WTC11 (cell line): ENCODE results near the gene TOX2. TPM values are rescaled to one million over a fixed set of nuclear protein-coding genes. Genes with fewer than 3 reads are reported as not detected.

Experiments used
- ATAC-seq: fragments of 200-7000 bp; cut with Tn5 transposase; 2 replicates; pipeline ENCODE4 v1.10.0; 2021; ENCODE audit warnings: mild to moderate bottlenecking, moderate library complexity
- CTCF ChIA-PET: fragments of 300-600 bp; sonication (Branson Sonifier 250); formaldehyde crosslinking; loops from one replicate; lab custom pipeline; 2021; ENCODE audit warnings: antibody characterized with exemption; lab: Charles Lee
- POLR2A ChIA-PET: fragments of 350-600 bp; sonication (Branson Sonifier 250); formaldehyde crosslinking; loops from one replicate; lab custom pipeline; 2021; ENCODE audit warnings: antibody characterized with exemption; lab: Charles Lee
- DNase-seq: peaks from one replicate; pipeline ENCODE4 v3.0.0; 2021; ENCODE audit warnings: low spot score
- H3K27ac Mint-ChIP-seq: 2 replicates; pipeline ENCODE4 v1.8.0; 2021; ENCODE audit warnings: mixed read lengths
- H3K27me3 Mint-ChIP-seq: 2 replicates; pipeline ENCODE4 v1.8.0; 2021; ENCODE audit warnings: low read depth, mild to moderate bottlenecking, moderate library complexity, mixed read lengths
- H3K36me3 Mint-ChIP-seq: 2 replicates; pipeline ENCODE4 v1.8.0; 2021; ENCODE audit warnings: mixed read lengths
- H3K4me1 Mint-ChIP-seq: 2 replicates; pipeline ENCODE4 v1.8.0; 2022; ENCODE audit warnings: mixed read lengths
- H3K4me3 Mint-ChIP-seq: 2 replicates; pipeline ENCODE4 v1.8.0; 2021; ENCODE audit warnings: mild to moderate bottlenecking, moderate library complexity, mixed read lengths
- H3K9me3 Mint-ChIP-seq: 2 replicates; pipeline ENCODE4 v1.8.0; 2021; ENCODE audit warnings: mixed read lengths
- ESRRA ChIP-seq: sonication (generic); formaldehyde crosslinking; IDR thresholded peaks from 2 replicates; pipeline ENCODE4 v1.8.1; 2022; ENCODE audit warnings: mild to moderate bottlenecking, missing genetic modification reagents, borderline replicate concordance
- FOXJ3 ChIP-seq: sonication (generic); formaldehyde crosslinking; IDR thresholded peaks from 2 replicates; pipeline ENCODE4 v1.9.0; 2021; ENCODE audit warnings: missing genetic modification reagents, mild to moderate bottlenecking, borderline replicate concordance
- FOXK1 ChIP-seq: sonication (generic); formaldehyde crosslinking; IDR thresholded peaks from 2 replicates; pipeline ENCODE4 v1.8.0; 2022; ENCODE audit warnings: mild to moderate bottlenecking, moderate library complexity, missing genetic modification reagents
- FOXP1 ChIP-seq: sonication (generic); formaldehyde crosslinking; IDR thresholded peaks from 2 replicates; pipeline ENCODE4 v1.8.0; 2022; ENCODE audit warnings: missing genetic modification reagents, mild to moderate bottlenecking, moderate library complexity, borderline replicate concordance
- GRHL2 ChIP-seq: fragments of 250-450 bp; sonication (Bioruptor Pico); IDR thresholded peaks from 2 replicates; pipeline ENCODE4 v1.8.0; 2022; ENCODE audit warnings: mild to moderate bottlenecking, moderate library complexity; ENCODE audit not compliant: insufficient replicate concordance, severe bottlenecking
- MYBL2 ChIP-seq: sonication (generic); formaldehyde crosslinking; IDR thresholded peaks from 2 replicates; pipeline ENCODE4 v1.8.1; 2023; ENCODE audit warnings: mild to moderate bottlenecking, moderate library complexity, missing genetic modification reagents
- NFYB ChIP-seq: sonication (generic); formaldehyde crosslinking; conservative IDR thresholded peaks from 2 replicates; pipeline ENCODE4 v1.8.0; 2022; ENCODE audit warnings: low read depth, missing genetic modification reagents
- NR2C2 ChIP-seq: sonication (generic); formaldehyde crosslinking; IDR thresholded peaks from 2 replicates; pipeline ENCODE4 v1.8.0; 2022; ENCODE audit warnings: mild to moderate bottlenecking, missing genetic modification reagents
- PRRX2 ChIP-seq: fragments of 250-450 bp; sonication (Bioruptor Pico); IDR thresholded peaks from 2 replicates; pipeline ENCODE4 v1.8.0; 2021; ENCODE audit warnings: mild to moderate bottlenecking
- SMAD3 ChIP-seq: sonication (generic); formaldehyde crosslinking; IDR thresholded peaks from 2 replicates; pipeline ENCODE4 v1.8.0; 2022; ENCODE audit warnings: missing genetic modification reagents, mild to moderate bottlenecking, borderline replicate concordance
- TEAD1 ChIP-seq: sonication (generic); formaldehyde crosslinking; IDR thresholded peaks from 2 replicates; pipeline ENCODE4 v1.8.0; 2022; ENCODE audit warnings: mild to moderate bottlenecking, missing genetic modification reagents
- ZNF671 ChIP-seq: fragments of 250-450 bp; sonication (Bioruptor Pico); IDR thresholded peaks from 2 replicates; pipeline ENCODE4 v1.8.0; 2021; ENCODE audit warnings: mild to moderate bottlenecking
- total RNA-seq: library from RNA; stranded (reverse); gene quantifications from 3 replicates; pipeline ENCODE4 v1.2.3, GENCODE V29; 2021
- TF ChIP-seq, protein P1 (sequence below): fragments of 250-450 bp; sonication (Bioruptor Pico); IDR thresholded peaks from 2 replicates; pipeline ENCODE4 v1.8.0; 2021; ENCODE audit warnings: mild to moderate bottlenecking
- TF ChIP-seq, protein P2 (sequence below): sonication (generic); formaldehyde crosslinking; IDR thresholded peaks from 2 replicates; pipeline ENCODE4 v1.8.1; 2022; ENCODE audit warnings: low read depth, missing genetic modification reagents, borderline replicate concordance
- TF ChIP-seq, protein P3 (sequence below): sonication (generic); formaldehyde crosslinking; IDR thresholded peaks from 2 replicates; pipeline ENCODE4 v1.8.0; 2022; ENCODE audit warnings: mild to moderate bottlenecking, missing genetic modification reagents
- TF ChIP-seq, protein P4 (sequence below): fragments of 250-450 bp; sonication (Bioruptor Pico); IDR thresholded peaks from 2 replicates; pipeline ENCODE4 v1.9.0; 2021; ENCODE audit warnings: mild to moderate bottlenecking
- TF ChIP-seq, protein P5 (sequence below): sonication (generic); formaldehyde crosslinking; IDR thresholded peaks from 2 replicates; pipeline ENCODE4 v1.8.0; 2022; ENCODE audit warnings: mild to moderate bottlenecking, missing genetic modification reagents
- TF ChIP-seq, protein P6 (sequence below): sonication (generic); formaldehyde crosslinking; IDR thresholded peaks from 2 replicates; pipeline ENCODE4 v1.8.0; 2022; ENCODE audit warnings: mild to moderate bottlenecking, missing genetic modification reagents
- TF ChIP-seq, protein P7 (sequence below): sonication (generic); formaldehyde crosslinking; IDR thresholded peaks from 2 replicates; pipeline ENCODE4 v1.8.0; 2022; ENCODE audit warnings: mild to moderate bottlenecking, missing genetic modification reagents

TOX2 gene
- total RNA-seq, 1 experiment from 2014 or later, result 3.4 TPM

DNA sequence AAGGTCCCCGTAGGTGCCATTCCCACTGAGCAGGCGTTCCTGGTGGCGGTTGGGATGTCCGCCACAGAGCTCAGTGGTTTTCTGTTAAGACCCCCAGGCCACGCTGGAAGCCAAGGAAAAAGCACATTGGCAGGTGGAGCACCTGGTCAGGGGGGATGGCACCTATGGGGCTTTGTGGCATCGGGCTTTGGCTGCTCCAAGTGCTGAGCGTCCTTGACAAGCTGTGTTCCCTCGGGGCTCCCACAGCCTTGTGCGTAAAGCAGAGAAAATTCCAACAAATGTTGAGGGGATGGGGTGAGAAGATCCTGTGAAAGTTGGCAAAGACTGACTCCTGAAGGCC lies 137.0 kb downstream of the TOX2 start:
- Mint-ChIP-seq H3K4me1 (no peaks in the 10 kb centered on the region), H3K9me3 (no peaks in the 10 kb centered on the region), H3K27ac (no peak overlapping the region), H3K36me3 (no peaks in the 10 kb centered on the region), H3K27me3 (no peaks in the 10 kb centered on the region; the same call in 1 of the 2 replicates), H3K4me3 (no peak overlapping the region)
- POLR2A ChIA-PET, result no interaction called here
- TF ChIP-seq PRRX2 (CRISPR knock-in tag) (no peak), TEAD1 (CRISPR knock-in tag) (no peak), ESRRA (CRISPR knock-in tag) (no peak), FOXJ3 (CRISPR knock-in tag) (no peak), SMAD3 (CRISPR knock-in tag) (no peak), ZNF671 (CRISPR knock-in tag) (no peak), FOXP1 (no peak), MYBL2 (no peak), NFYB (CRISPR knock-in tag) (no peak), NR2C2 (CRISPR knock-in tag) (no peak), GRHL2 (CRISPR knock-in tag) (no peak), FOXK1 (no peak)
- TF ChIP-seq, protein P1, sequence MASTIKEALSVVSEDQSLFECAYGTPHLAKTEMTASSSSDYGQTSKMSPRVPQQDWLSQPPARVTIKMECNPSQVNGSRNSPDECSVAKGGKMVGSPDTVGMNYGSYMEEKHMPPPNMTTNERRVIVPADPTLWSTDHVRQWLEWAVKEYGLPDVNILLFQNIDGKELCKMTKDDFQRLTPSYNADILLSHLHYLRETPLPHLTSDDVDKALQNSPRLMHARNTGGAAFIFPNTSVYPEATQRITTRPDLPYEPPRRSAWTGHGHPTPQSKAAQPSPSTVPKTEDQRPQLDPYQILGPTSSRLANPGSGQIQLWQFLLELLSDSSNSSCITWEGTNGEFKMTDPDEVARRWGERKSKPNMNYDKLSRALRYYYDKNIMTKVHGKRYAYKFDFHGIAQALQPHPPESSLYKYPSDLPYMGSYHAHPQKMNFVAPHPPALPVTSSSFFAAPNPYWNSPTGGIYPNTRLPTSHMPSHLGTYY (CRISPR knock-in tag), result no peak
- TF ChIP-seq, protein P2, sequence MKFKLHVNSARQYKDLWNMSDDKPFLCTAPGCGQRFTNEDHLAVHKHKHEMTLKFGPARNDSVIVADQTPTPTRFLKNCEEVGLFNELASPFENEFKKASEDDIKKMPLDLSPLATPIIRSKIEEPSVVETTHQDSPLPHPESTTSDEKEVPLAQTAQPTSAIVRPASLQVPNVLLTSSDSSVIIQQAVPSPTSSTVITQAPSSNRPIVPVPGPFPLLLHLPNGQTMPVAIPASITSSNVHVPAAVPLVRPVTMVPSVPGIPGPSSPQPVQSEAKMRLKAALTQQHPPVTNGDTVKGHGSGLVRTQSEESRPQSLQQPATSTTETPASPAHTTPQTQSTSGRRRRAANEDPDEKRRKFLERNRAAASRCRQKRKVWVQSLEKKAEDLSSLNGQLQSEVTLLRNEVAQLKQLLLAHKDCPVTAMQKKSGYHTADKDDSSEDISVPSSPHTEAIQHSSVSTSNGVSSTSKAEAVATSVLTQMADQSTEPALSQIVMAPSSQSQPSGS (CRISPR knock-in tag), result no peak
- TF ChIP-seq, protein P3, sequence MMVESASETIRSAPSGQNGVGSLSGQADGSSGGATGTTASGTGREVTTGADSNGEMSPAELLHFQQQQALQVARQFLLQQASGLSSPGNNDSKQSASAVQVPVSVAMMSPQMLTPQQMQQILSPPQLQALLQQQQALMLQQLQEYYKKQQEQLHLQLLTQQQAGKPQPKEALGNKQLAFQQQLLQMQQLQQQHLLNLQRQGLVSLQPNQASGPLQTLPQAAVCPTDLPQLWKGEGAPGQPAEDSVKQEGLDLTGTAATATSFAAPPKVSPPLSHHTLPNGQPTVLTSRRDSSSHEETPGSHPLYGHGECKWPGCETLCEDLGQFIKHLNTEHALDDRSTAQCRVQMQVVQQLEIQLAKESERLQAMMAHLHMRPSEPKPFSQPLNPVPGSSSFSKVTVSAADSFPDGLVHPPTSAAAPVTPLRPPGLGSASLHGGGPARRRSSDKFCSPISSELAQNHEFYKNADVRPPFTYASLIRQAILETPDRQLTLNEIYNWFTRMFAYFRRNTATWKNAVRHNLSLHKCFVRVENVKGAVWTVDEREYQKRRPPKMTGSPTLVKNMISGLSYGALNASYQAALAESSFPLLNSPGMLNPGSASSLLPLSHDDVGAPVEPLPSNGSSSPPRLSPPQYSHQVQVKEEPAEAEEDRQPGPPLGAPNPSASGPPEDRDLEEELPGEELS (CRISPR knock-in tag), result no peak
- TF ChIP-seq, protein P4, sequence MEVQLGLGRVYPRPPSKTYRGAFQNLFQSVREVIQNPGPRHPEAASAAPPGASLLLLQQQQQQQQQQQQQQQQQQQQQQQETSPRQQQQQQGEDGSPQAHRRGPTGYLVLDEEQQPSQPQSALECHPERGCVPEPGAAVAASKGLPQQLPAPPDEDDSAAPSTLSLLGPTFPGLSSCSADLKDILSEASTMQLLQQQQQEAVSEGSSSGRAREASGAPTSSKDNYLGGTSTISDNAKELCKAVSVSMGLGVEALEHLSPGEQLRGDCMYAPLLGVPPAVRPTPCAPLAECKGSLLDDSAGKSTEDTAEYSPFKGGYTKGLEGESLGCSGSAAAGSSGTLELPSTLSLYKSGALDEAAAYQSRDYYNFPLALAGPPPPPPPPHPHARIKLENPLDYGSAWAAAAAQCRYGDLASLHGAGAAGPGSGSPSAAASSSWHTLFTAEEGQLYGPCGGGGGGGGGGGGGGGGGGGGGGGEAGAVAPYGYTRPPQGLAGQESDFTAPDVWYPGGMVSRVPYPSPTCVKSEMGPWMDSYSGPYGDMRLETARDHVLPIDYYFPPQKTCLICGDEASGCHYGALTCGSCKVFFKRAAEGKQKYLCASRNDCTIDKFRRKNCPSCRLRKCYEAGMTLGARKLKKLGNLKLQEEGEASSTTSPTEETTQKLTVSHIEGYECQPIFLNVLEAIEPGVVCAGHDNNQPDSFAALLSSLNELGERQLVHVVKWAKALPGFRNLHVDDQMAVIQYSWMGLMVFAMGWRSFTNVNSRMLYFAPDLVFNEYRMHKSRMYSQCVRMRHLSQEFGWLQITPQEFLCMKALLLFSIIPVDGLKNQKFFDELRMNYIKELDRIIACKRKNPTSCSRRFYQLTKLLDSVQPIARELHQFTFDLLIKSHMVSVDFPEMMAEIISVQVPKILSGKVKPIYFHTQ (CRISPR knock-in tag), result no peak
- TF ChIP-seq, protein P5, sequence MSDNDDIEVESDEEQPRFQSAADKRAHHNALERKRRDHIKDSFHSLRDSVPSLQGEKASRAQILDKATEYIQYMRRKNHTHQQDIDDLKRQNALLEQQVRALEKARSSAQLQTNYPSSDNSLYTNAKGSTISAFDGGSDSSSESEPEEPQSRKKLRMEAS (CRISPR knock-in tag), result no peak
- TF ChIP-seq, protein P6, sequence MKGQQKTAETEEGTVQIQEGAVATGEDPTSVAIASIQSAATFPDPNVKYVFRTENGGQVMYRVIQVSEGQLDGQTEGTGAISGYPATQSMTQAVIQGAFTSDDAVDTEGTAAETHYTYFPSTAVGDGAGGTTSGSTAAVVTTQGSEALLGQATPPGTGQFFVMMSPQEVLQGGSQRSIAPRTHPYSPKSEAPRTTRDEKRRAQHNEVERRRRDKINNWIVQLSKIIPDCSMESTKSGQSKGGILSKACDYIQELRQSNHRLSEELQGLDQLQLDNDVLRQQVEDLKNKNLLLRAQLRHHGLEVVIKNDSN (CRISPR knock-in tag), result no peak
- TF ChIP-seq, protein P7, sequence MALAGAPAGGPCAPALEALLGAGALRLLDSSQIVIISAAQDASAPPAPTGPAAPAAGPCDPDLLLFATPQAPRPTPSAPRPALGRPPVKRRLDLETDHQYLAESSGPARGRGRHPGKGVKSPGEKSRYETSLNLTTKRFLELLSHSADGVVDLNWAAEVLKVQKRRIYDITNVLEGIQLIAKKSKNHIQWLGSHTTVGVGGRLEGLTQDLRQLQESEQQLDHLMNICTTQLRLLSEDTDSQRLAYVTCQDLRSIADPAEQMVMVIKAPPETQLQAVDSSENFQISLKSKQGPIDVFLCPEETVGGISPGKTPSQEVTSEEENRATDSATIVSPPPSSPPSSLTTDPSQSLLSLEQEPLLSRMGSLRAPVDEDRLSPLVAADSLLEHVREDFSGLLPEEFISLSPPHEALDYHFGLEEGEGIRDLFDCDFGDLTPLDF (CRISPR knock-in tag), result no peak
- no peak for DNase-seq
- no peak for ATAC-seq
- CTCF ChIA-PET, result interaction anchor here (0.6 to 1.3 kb wide), 4 partner anchors 29 to 211 kb away, joined by 3 to 4 read pairs (median 3); no protein-coding TSS in a partner anchor
